PC-9 (cell line): Measurements from ENCODE around the gene BTN1A1. TPM values are rescaled to one million over a fixed set of nuclear protein-coding genes. Genes with fewer than 3 reads are reported as not detected.

ENCODE experiments used
- BruUV-seq: library from RNA; stranded (reverse); fragments of 400-500 nt; replicated peaks from 2 replicates; lab custom pipeline; 2021; lab: Mats Ljungman, UMichigan
- CTCF ChIA-PET: fragments of 300-600 bp; sonication (Branson Sonifier 250); formaldehyde crosslinking; loops from one replicate; lab custom pipeline; 2022; ENCODE audit warnings: antibody characterized with exemption; lab: Charles Lee
- POLR2A ChIA-PET: fragments of 300-600 bp; sonication (Branson Sonifier 250); formaldehyde crosslinking; loops from one replicate; lab custom pipeline; 2022; ENCODE audit warnings: antibody characterized with exemption; ENCODE audit not compliant: unreplicated experiment; lab: Charles Lee
- DNase-seq, 2 experiments: peaks; one replicate each; pipeline versions ENCODE4 v3.0.0 to v3.0.0-alpha.2; 2015 to 2022; ENCODE audit warnings: mixed read lengths in 1 of 2
- H2AFZ ChIP-seq: fragments of 200-600 bp; sonication (generic); 2 replicates; pipeline ENCODE4 v1.8.1; 2017; ENCODE audit warnings: antibody characterized with exemption
- H3F3A ChIP-seq: fragments of 200-600 bp; sonication (generic); 2 replicates; pipeline ENCODE4 v1.8.1; 2017; ENCODE audit warnings: antibody characterized with exemption, mild to moderate bottlenecking, low read depth; ENCODE audit not compliant: insufficient read depth
- H3K27ac ChIP-seq: fragments of 200-600 bp; sonication (generic); 2 replicates; pipeline ENCODE4 v1.6.1; 2016; ENCODE audit warnings: mixed run types
- H3K27me3 ChIP-seq: fragments of 200-600 bp; sonication (generic); 2 replicates; pipeline ENCODE4 v1.6.1; 2016; ENCODE audit warnings: low read depth, mixed run types; ENCODE audit not compliant: insufficient read depth
- H3K36me3 ChIP-seq: fragments of 200-600 bp; sonication (generic); 2 replicates; pipeline ENCODE4 v1.6.1; 2016; ENCODE audit warnings: low read depth, mixed run types
- H3K4me1 ChIP-seq: fragments of 200-600 bp; sonication (generic); replicated peaks from 2 replicates; pipeline ENCODE4 v1.6.1; 2016; ENCODE audit warnings: mixed run types; ENCODE audit not compliant: insufficient read depth
- H3K4me2 ChIP-seq: fragments of 200-600 bp; sonication (generic); 2 replicates; pipeline ENCODE4 v1.6.1; 2017; ENCODE audit warnings: mixed run types
- H3K4me3 ChIP-seq: fragments of 200-600 bp; sonication (generic); 2 replicates; pipeline ENCODE4 v1.6.1; 2016; ENCODE audit warnings: mixed run types
- H3K79me2 ChIP-seq: fragments of 200-600 bp; sonication (generic); 2 replicates; pipeline ENCODE4 v1.6.1; 2017; ENCODE audit warnings: low read depth, mixed run types
- H3K9me2 ChIP-seq: fragments of 200-600 bp; sonication (generic); 2 replicates; pipeline ENCODE4 v1.8.1; 2017; ENCODE audit warnings: mild to moderate bottlenecking; ENCODE audit not compliant: insufficient read depth
- H3K9me3 ChIP-seq: fragments of 200-600 bp; sonication (generic); 2 replicates; pipeline ENCODE4 v1.8.1; 2016; ENCODE audit warnings: low read depth; ENCODE audit not compliant: insufficient read depth
- H4K20me1 ChIP-seq: fragments of 200-600 bp; sonication (generic); 2 replicates; pipeline ENCODE4 v1.8.1; 2017; ENCODE audit not compliant: insufficient read depth
- EZH2 ChIP-seq: fragments of 200-600 bp; sonication (generic); IDR thresholded peaks from 2 replicates; pipeline ENCODE4 v1.8.0; 2017; ENCODE audit warnings: antibody characterized with exemption, low read depth
- intact Hi-C: fragments of 100-400 bp; cut with micrococcal nuclease; formaldehyde crosslinking; loops from one replicate; pipeline ENCODE4 v1.10.0; 2022; ENCODE audit not compliant: unreplicated experiment
- total RNA-seq: library from RNA; stranded (reverse); gene quantifications from 2 replicates; pipeline ENCODE4 v1.2.3, GENCODE V29; 2021

Gene BTN1A1
- total RNA-seq, 1 experiment from 2014 or later, result not detected

DNA sequence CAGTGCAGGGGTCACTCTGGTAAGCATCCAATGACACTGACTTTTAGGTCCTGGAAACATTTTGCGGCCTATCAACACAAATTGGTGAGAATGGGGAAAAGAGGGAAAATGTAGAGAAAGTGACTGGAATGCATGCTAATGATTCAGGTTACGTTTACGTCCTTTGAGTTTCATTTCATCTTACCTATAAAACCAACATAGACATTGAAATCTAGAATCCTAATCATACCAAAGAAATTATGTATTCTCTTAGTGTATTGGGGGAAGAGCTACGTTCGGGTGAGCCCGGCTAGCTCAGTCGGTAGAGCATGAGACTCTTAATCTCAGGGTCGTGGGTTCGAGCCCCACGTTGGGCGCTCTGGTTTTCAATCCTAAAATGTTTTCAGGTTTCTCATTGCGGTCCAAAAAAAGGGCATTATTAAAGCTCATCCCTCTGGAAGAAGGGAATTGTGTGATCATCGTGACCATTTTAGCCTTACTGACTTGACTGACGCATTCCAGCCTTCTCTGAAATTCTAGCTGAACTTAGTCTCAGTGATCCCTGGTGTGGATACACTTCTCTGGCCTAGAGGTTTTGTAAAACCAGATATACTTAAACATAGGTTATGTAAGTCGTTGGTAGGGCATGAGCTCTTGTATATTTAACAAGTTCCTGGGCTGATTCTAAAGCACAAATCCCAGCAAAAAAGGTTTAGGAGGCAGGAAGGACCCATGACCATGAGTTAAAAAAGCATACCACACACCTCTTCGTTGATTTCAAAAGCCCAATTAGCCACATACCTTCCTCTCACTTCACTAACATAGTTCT, 56.4 kb downstream of the BTN1A1 start:
- ChIA-PET POLR2A (interaction anchor here (0.5 to 0.7 kb wide), 7 partner anchors 12 to 997 kb away, joined by 3 to 11 read pairs (median 6); no protein-coding TSS in a partner anchor), CTCF (interaction anchor here (0.6 kb wide), 1 partner anchor 13 kb away, joined by 5 read pairs; no protein-coding TSS in a partner anchor)
- Histone ChIP-seq H3F3A (peaks cover 56% of the 10 kb centered on the region), H3K4me1 (peaks cover 31% of the 10 kb centered on the region), H3K9me2 (no peaks in the 10 kb centered on the region), H4K20me1 (no peaks in the 10 kb centered on the region), H3K9me3 (no peaks in the 10 kb centered on the region), H3K4me3 (peak overlapping the region; percentile 69), H3K27ac (peak overlapping the region; percentile 60), H2AFZ (peak overlapping the region; percentile 50; the same call in 1 of the 2 replicates), H3K79me2 (no peaks in the 10 kb centered on the region), H3K4me2 (peak overlapping the region; percentile 84), H3K27me3 (no peaks in the 10 kb centered on the region), H3K36me3 (no peaks in the 10 kb centered on the region)
- TF ChIP-seq EZH2, result no peak
- DNase-seq, result peak; percentile 75 to 85
- BruUV-seq, result TSS peak; percentile 97
- intact Hi-C loops, result loop anchor here (1.0 kb wide), 1 partner anchor 12 kb away; no protein-coding TSS in a partner anchor

Other genes with a start within 250 kb of the BTN1A1 start
- 28.7 and 32.9 TPM in 2 replicates for gene BTN3A2, start 135.1 kb upstream of the BTN1A1 start, total RNA-seq
- 20.7 and 23.4 TPM in 2 replicates for gene BTN2A2, start 117.2 kb upstream of the BTN1A1 start, total RNA-seq
- 28.3 and 30.4 TPM in 2 replicates for gene BTN3A1, start 98.0 kb upstream of the BTN1A1 start, total RNA-seq
- gene BTN3A3, start 59.8 kb upstream of the BTN1A1 start, total RNA-seq, result 26.2 and 29.8 TPM in 2 replicates
- gene BTN2A1, start 42.3 kb upstream of the BTN1A1 start, total RNA-seq, result 19.5 and 23.4 TPM in 2 replicates
- 86.9 and 90.5 TPM in 2 replicates for gene HMGN4, start 38.1 kb downstream of the BTN1A1 start, total RNA-seq
- gene ABT1, start 96.7 kb downstream of the BTN1A1 start, total RNA-seq, result 16.8 and 19.5 TPM in 2 replicates
- 23.0 and 28.2 TPM in 2 replicates for gene ZNF322, start 159.4 kb downstream of the BTN1A1 start, total RNA-seq